HCT116 (cell line): ENCODE data around the gene DBX2. TPM values are rescaled to one million over a fixed set of nuclear protein-coding genes. Genes with fewer than 3 reads are reported as not detected.

Experiments used
- ATAC-seq: fragments of 200-7000 bp; cut with Tn5 transposase; 2 replicates; pipeline ENCODE4 v1.9.1; 2020; ENCODE audit warnings: mild to moderate bottlenecking, moderate library complexity
- BruUV-seq: library from RNA; stranded (reverse); fragments of 400-500 nt; replicated peaks from 2 replicates; lab custom pipeline; 2021; lab: Mats Ljungman, UMichigan
- CTCF ChIA-PET: fragments of 300-600 bp; sonication (Branson Sonifier 250); formaldehyde crosslinking; loops from one replicate; lab custom pipeline; 2021; ENCODE audit warnings: antibody characterized with exemption; lab: Charles Lee
- POLR2A ChIA-PET: fragments of 300-600, 350-600 bp; sonication (Branson Sonifier 250); formaldehyde crosslinking; loops from one replicate; lab custom pipeline; 2021; ENCODE audit warnings: antibody characterized with exemption; lab: Charles Lee
- RAD21 ChIA-PET, 2 experiments: fragments of 300-600 bp; sonication (Branson Sonifier 250); formaldehyde crosslinking; loops; one replicate each; lab custom pipeline; 2023; ENCODE audit warnings: low total read pairs in 2 of 2; ENCODE audit not compliant: uncharacterized antibody in 2 of 2, unreplicated experiment in 2 of 2, low non-redundant PET in 1 of 2; lab: Charles Lee
- DNase-seq: peaks from one replicate; pipeline ENCODE4 v3.0.0-alpha.2; 2010; ENCODE audit warnings: low read depth, low spot score
- H2AFZ ChIP-seq: fragments of 200-600 bp; shearing (Covaris generic), sonication (generic); 2 replicates; pipeline ENCODE4 v1.6.1; 2017; ENCODE audit warnings: low read depth, mixed run types, mixed read lengths, antibody characterized with exemption, low read length; ENCODE audit not compliant: poor library complexity, severe bottlenecking
- H3K27ac ChIP-seq: 2 replicates; pipeline ENCODE4 v1.5.1; 2012; ENCODE audit warnings: low read depth, low read length
- H3K27me3 ChIP-seq: fragments of 200-600 bp; sonication (generic); 2 replicates; pipeline ENCODE4 v1.6.1; 2016; ENCODE audit warnings: mixed run types, low read length, mixed read lengths; ENCODE audit not compliant: insufficient read depth
- H3K36me3 ChIP-seq, 2 experiments: fragments of 200-500 bp in 1 of 2; fragments of 200-600 bp in 1 of 2; sonication (Bioruptor generic) in 1 of 2; sonication (generic) in 1 of 2; 2 replicates each; pipeline versions ENCODE4 v1.5.1 to v1.6.1; 2014 to 2016; ENCODE audit warnings: low read length in 2 of 2, inconsistent platforms in 1 of 2, mixed read lengths in 1 of 2, mixed run types in 1 of 2; ENCODE audit not compliant: insufficient read depth in 2 of 2, control insufficient read depth in 1 of 2
- H3K4me1 ChIP-seq, 2 experiments: fragments of 200-600 bp in 1 of 2; sonication (generic) in 1 of 2; 2 replicates each; pipeline versions ENCODE4 v1.5.1 to v1.6.1; 2012 to 2017; ENCODE audit warnings: low read length in 2 of 2, inconsistent platforms in 1 of 2, mild to moderate bottlenecking in 1 of 2, mixed read lengths in 1 of 2, mixed run types in 1 of 2, moderate library complexity in 1 of 2; ENCODE audit not compliant: insufficient read depth in 2 of 2, control insufficient read depth in 1 of 2
- H3K4me2 ChIP-seq: fragments of 200-600 bp; sonication (generic); 2 replicates; pipeline ENCODE4 v1.6.1; 2017; ENCODE audit warnings: mixed run types, low read length, mixed read lengths
- H3K4me3 ChIP-seq, 2 experiments: fragments of 200-600 bp in 1 of 2; sonication (generic) in 1 of 2; replicated peaks in 1 of 2; 2 replicates each; pipeline ENCODE4 v1.5.1; 2011 to 2016; ENCODE audit warnings: low read length in 2 of 2, control low read depth in 1 of 2, low read depth in 1 of 2, mild to moderate bottlenecking in 1 of 2, mixed read lengths in 1 of 2, mixed run types in 1 of 2
- H3K79me2 ChIP-seq: fragments of 200-600 bp; sonication (generic); 2 replicates; pipeline ENCODE4 v1.6.1; 2017; ENCODE audit warnings: mild to moderate bottlenecking, mixed run types, low read length, moderate library complexity, mixed read lengths; ENCODE audit not compliant: insufficient read depth
- H3K9ac ChIP-seq: fragments of 200-600 bp; sonication (generic); 2 replicates; pipeline ENCODE4 v1.6.1; 2016; ENCODE audit warnings: low read length, mixed read lengths
- H3K9me2 ChIP-seq: fragments of 200-600 bp; sonication (generic), shearing (Covaris generic); 2 replicates; pipeline ENCODE4 v1.6.1; 2017; ENCODE audit warnings: mixed run types, mild to moderate bottlenecking, moderate library complexity; ENCODE audit not compliant: insufficient read depth
- H3K9me3 ChIP-seq, 2 experiments: fragments of 200-500 bp in 1 of 2; fragments of 200-600 bp in 1 of 2; sonication (Bioruptor generic) in 1 of 2; sonication (generic) in 1 of 2; 2 replicates each; pipeline ENCODE4 v1.6.1; 2014 to 2017; ENCODE audit warnings: low read length in 2 of 2, mixed read lengths in 2 of 2, inconsistent platforms in 1 of 2, low read depth in 1 of 2, mild to moderate bottlenecking in 1 of 2, mixed run types in 1 of 2, moderate library complexity in 1 of 2; ENCODE audit not compliant: control insufficient read depth in 1 of 2, insufficient read depth in 1 of 2
- H4K20me1 ChIP-seq: fragments of 200-600 bp; sonication (generic), shearing (Covaris generic); 2 replicates; pipeline ENCODE4 v1.6.1; 2017; ENCODE audit warnings: mixed run types, mild to moderate bottlenecking, moderate library complexity; ENCODE audit not compliant: insufficient read depth
- CBX3 ChIP-seq: IDR thresholded peaks from 2 replicates; pipeline ENCODE4 v1.6.1; 2012; ENCODE audit warnings: low read depth
- ELF1 ChIP-seq: IDR thresholded peaks from 2 replicates; pipeline ENCODE4 v1.6.1; 2012; ENCODE audit warnings: low read depth, borderline replicate concordance
- JUND ChIP-seq: IDR thresholded peaks from 2 replicates; pipeline ENCODE4 v1.6.1; 2012
- POLR2AphosphoS5 ChIP-seq: IDR thresholded peaks from 2 replicates; pipeline ENCODE4 v1.6.1; 2011; ENCODE audit warnings: mild to moderate bottlenecking, low read depth, low read length, moderate library complexity
- TCF7L2 ChIP-seq: IDR thresholded peaks from 2 replicates; pipeline ENCODE4 v1.7.0; 2011; ENCODE audit warnings: borderline replicate concordance, inconsistent platforms; ENCODE audit not compliant: insufficient read depth, insufficient read length; ENCODE audit errors: extremely low read depth
- YY1 ChIP-seq: IDR thresholded peaks from 2 replicates; pipeline ENCODE4 v1.6.1; 2011; ENCODE audit warnings: low read length, low read depth, moderate library complexity, mild to moderate bottlenecking; ENCODE audit not compliant: insufficient replicate concordance; ENCODE audit errors: extremely low read depth
- ZNF274 ChIP-seq: fragments of 200-500 bp; sonication (Bioruptor generic); IDR thresholded peaks from 2 replicates; pipeline ENCODE4 v1.6.1; 2014; ENCODE audit warnings: mild to moderate bottlenecking, low read depth, low read length, inconsistent platforms
- intact Hi-C: fragments of 100-400 bp; cut with micrococcal nuclease; formaldehyde crosslinking; loops from 2 replicates; pipeline ENCODE4 v1.10.0; 2022
- total RNA-seq: library from RNA; stranded (reverse); gene quantifications from one replicate; pipeline ENCODE4 v1.2.1, GENCODE V29; 2021; ENCODE audit not compliant: unreplicated experiment
- TF ChIP-seq, protein P1 (sequence below): IDR thresholded peaks from 2 replicates; pipeline ENCODE4 v1.6.1; 2012; ENCODE audit warnings: low read depth
- TF ChIP-seq, protein P2 (sequence below): IDR thresholded peaks from 2 replicates; pipeline ENCODE4 v1.6.1; 2012

The DBX2 gene
- total RNA-seq, 1 experiment from 2014 or later = not detected

DNA sequence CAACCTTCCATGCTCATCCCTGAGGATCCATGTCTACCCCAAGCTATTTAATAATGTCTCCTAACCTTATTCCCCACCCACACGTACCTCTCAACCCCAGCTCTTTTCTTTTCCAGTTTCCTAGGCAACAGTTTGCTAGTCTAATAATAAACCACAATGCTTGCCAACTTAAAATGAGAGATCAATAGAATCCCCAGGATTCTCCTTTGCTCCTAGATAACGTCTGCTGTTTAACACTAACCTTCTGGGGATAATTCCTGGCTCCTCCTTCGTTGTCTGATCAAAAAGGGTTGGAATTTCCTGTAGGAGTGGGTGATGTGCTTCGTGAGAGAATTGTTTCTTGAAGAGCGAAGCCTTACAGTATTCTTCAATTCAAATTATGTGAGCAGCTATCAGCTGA is 42.2 kb upstream of the DBX2 start:
- Histone ChIP-seq H3K79me2 (no peaks in the 10 kb centered on the region), H3K27ac (no peak overlapping the region)
- CTCF ChIA-PET = no interaction called here
- RAD21 ChIA-PET = no interaction called here
- no peak for TF ChIP-seq ZNF274
- TF ChIP-seq, protein P1, sequence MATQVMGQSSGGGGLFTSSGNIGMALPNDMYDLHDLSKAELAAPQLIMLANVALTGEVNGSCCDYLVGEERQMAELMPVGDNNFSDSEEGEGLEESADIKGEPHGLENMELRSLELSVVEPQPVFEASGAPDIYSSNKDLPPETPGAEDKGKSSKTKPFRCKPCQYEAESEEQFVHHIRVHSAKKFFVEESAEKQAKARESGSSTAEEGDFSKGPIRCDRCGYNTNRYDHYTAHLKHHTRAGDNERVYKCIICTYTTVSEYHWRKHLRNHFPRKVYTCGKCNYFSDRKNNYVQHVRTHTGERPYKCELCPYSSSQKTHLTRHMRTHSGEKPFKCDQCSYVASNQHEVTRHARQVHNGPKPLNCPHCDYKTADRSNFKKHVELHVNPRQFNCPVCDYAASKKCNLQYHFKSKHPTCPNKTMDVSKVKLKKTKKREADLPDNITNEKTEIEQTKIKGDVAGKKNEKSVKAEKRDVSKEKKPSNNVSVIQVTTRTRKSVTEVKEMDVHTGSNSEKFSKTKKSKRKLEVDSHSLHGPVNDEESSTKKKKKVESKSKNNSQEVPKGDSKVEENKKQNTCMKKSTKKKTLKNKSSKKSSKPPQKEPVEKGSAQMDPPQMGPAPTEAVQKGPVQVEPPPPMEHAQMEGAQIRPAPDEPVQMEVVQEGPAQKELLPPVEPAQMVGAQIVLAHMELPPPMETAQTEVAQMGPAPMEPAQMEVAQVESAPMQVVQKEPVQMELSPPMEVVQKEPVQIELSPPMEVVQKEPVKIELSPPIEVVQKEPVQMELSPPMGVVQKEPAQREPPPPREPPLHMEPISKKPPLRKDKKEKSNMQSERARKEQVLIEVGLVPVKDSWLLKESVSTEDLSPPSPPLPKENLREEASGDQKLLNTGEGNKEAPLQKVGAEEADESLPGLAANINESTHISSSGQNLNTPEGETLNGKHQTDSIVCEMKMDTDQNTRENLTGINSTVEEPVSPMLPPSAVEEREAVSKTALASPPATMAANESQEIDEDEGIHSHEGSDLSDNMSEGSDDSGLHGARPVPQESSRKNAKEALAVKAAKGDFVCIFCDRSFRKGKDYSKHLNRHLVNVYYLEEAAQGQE = no peak
- no peak for TF ChIP-seq JUND
- TF ChIP-seq, all 23 proteins: peak for 0
- POLR2A ChIA-PET = no interaction called here
- no peak overlapping the region for H2AFZ ChIP-seq
- H3K36me3 ChIP-seq = no peaks in the 10 kb centered on the region
- ATAC-seq (no peak), DNase-seq (no peak)
- intact Hi-C loops = no loop called here
- no peak overlapping the region for H3K9ac ChIP-seq
- no TSS peak for BruUV-seq
- no peak overlapping the region for H3K4me2 ChIP-seq
- no peak overlapping the region for H3K4me3 ChIP-seq
- no peaks in the 10 kb centered on the region for H3K9me2 ChIP-seq
- no peaks in the 10 kb centered on the region for H4K20me1 ChIP-seq
- H3K27me3 ChIP-seq = no peaks in the 10 kb centered on the region
- no peaks in the 10 kb centered on the region for H3K4me1 ChIP-seq
- H3K9me3 ChIP-seq = no peaks in the 10 kb centered on the region

DNA sequence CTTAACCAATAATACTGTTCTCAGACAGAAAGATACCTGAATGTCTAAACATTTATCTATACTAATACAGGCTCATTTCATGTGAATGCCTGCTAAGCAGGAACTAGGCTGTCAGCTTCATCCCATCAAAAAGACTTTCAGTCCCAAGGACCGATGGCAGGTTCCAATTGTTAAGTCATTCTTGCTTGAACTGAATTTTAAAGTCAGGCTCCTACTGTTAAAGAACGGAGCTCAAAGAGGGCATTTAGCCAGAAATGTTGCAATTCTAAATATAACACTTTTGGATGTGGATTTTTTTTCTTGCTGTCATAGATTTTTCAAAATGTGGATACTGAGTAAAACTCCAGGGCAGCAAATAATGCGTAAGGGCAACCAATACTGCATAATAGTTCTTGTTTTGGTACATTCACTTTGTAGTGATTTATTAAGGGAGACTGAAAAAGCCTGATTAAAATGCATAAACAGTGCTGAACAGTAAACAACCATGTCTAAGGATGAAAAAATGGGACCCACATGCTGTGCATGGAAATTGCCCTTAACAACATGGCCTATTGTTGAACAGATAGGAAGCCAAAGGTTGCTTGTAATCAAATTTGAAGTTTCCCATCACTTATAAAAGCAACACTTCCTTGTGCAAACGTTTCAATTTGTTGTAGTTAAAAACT is 38.6 kb upstream of the DBX2 start:
- Histone ChIP-seq H3K36me3 (no peaks in the 10 kb centered on the region), H3K4me2 (no peak overlapping the region), H3K9ac (no peak overlapping the region), H3K9me3 (no peaks in the 10 kb centered on the region), H3K4me3 (no peak overlapping the region), H3K27me3 (no peaks in the 10 kb centered on the region), H4K20me1 (no peaks in the 10 kb centered on the region), H3K9me2 (no peaks in the 10 kb centered on the region), H2AFZ (no peak overlapping the region), H3K27ac (no peak overlapping the region), H3K4me1 (no peaks in the 10 kb centered on the region), H3K79me2 (no peaks in the 10 kb centered on the region)
- ChIA-PET RAD21 (no interaction called here), CTCF (no interaction called here), POLR2A (no interaction called here)
- TF ChIP-seq TCF7L2 = no peak
- TF ChIP-seq CBX3 = no peak
- TF ChIP-seq ELF1 = no peak
- TF ChIP-seq, protein P2, sequence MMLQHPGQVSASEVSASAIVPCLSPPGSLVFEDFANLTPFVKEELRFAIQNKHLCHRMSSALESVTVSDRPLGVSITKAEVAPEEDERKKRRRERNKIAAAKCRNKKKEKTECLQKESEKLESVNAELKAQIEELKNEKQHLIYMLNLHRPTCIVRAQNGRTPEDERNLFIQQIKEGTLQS = no peak
- no peak for TF ChIP-seq POLR2AphosphoS5
- no peak for TF ChIP-seq YY1
- TF ChIP-seq, protein P1 = no peak
- ATAC-seq (no peak), DNase-seq (no peak)
- intact Hi-C loops = no loop called here
- BruUV-seq = no TSS peak
